Kidney (tissue), 14 donors: Measurements from ENCODE around the gene PADI1. TPM values are rescaled to one million over a fixed set of nuclear protein-coding genes. Genes with fewer than 3 reads are reported as not detected.

Experiments
- DNase-seq, 5 donors: peaks; one replicate each; pipeline ENCODE4 v3.0.0-alpha.2; 2013 to 2020
- FAIRE-seq: peaks from 2 replicates; lab custom pipeline; 2012; peaks lifted over from hg19 to GRCh38; lab: Jason Lieb, UNC
- H3K27ac ChIP-seq, 2 donors: one replicate each; pipeline ENCODE4 v1.7.0; 2013; ENCODE audit warnings: low read depth in 2 of 2, low read length in 2 of 2, inconsistent platforms in 1 of 2
- H3K27me3 ChIP-seq: one replicate; pipeline ENCODE4 v1.7.1; 2013; ENCODE audit warnings: low read length, inconsistent platforms; ENCODE audit not compliant: control insufficient read depth, insufficient read depth
- H3K36me3 ChIP-seq, 3 donors: one replicate each; pipeline versions ENCODE4 v1.7.0 to v1.7.1; 2013; ENCODE audit warnings: low read length in 3 of 3, control low read depth in 1 of 3, inconsistent platforms in 1 of 3; ENCODE audit not compliant: insufficient read depth in 3 of 3, control insufficient read depth in 2 of 3
- H3K4me1 ChIP-seq, 3 donors: one replicate each; pipeline versions ENCODE4 v1.7.0 to v1.7.1; 2013; ENCODE audit warnings: low read length in 3 of 3, inconsistent platforms in 1 of 3, low read depth in 1 of 3; ENCODE audit not compliant: control insufficient read depth in 2 of 3, insufficient read depth in 2 of 3
- H3K4me3 ChIP-seq, 3 donors: one replicate each; pipeline versions ENCODE4 v1.7.0 to v1.8.1; 2013; ENCODE audit warnings: low read length in 3 of 3, control low read depth in 1 of 3, inconsistent platforms in 1 of 3
- H3K9ac ChIP-seq, 3 donors: one replicate each; pipeline versions ENCODE4 v1.7.0 to v1.7.1; 2013; ENCODE audit warnings: low read length in 3 of 3, control low read depth in 1 of 3, inconsistent platforms in 1 of 3
- H3K9me3 ChIP-seq, 3 donors: one replicate each; pipeline versions ENCODE4 v1.7.0 to v1.7.1; 2013; ENCODE audit warnings: low read length in 3 of 3, control low read depth in 1 of 3, inconsistent platforms in 1 of 3; ENCODE audit not compliant: control insufficient read depth in 2 of 3, insufficient read depth in 1 of 3
- intact Hi-C: fragments of 100-400 bp; cut with DNase I; formaldehyde crosslinking; loops from one replicate; pipeline ENCODE4 v1.11.1; 2022
- polyA plus RNA-seq: library from polyadenylated mRNA; stranded (reverse); fragments of 350-450 nt; fragmentation: Illumina TruSeq; extraction: RNeasy Lipid Tissue Mini Kit (QIAGEN cat#74804); gene quantifications from one replicate; pipeline ENCODE4 v1.2.3, GENCODE V29; 2014; ENCODE audit warnings: low read depth, low replicate concordance; ENCODE audit not compliant: insufficient read depth
- total RNA-seq: library from RNA; stranded (reverse); fragmentation: NEBNext Ultra II Directional; extraction: Animal tissue kit (Norgen Biotek cat#: 25700); gene quantifications from one replicate; pipeline ENCODE4 v1.2.1, GENCODE V29; 2021
- TF ChIP-seq, protein P1 (sequence below): IDR thresholded peaks from 3 replicates; pipeline ENCODE4 v1.5.1; 2012; ENCODE audit warnings: mild to moderate bottlenecking, moderate library complexity, borderline replicate concordance; ENCODE audit not compliant: insufficient read depth; ENCODE audit errors: extremely low read depth
- donor health status: control.
- donor health status: control.
- donor health status: control.
- donor health status: control.
- donor health status: control.
- donor health status: DM: yes; HTN: yes; CAD: no.
- donor health status: Normal renal cell carcinoma (clear cell type).

Gene PADI1
- total and polyA plus RNA-seq, 2 donors from 2014 or later = 1.3 TPM; not detected in 1

DNA sequence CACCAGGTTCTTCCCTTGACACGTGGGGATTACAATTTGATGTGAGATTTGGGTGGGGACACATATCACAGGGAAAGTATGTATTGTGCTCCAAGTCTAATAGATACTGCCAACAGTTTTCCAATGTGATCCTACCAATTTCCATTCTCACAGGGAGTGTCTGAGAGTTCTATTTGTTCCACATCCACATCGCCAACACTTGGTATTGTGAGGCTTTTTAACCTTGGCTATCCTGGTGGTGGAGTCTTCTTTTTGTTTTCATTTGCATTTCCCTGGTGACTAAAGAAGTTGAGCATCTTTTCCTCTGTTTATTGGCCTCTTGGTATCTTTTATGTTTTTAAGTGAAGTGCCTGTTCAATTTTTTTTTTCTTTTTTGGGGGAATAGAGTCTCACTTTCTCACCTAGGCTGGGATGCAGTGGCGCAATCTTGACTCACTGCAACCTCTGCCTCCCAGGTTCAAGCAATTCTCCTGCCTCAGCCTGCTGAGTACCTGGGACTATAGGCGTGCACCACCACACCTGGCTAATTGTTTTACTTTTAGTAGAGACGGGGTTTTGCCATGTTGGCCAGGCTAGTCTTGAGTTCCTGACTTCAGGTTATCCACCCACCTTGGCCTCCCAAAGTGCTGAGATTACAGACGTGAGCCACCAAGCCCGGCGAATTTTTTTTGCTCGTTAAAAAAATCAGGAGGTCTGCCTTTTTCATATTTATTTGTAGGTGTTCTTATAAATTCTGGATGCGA, 15.9 kb upstream of the PADI1 start:
- Histone ChIP-seq H3K27me3 (no peaks in the 10 kb centered on the region), H3K27ac (no peak overlapping the region), H3K4me1 (no peaks in the 10 kb centered on the region), H3K36me3 (no peaks in the 10 kb centered on the region), H3K9ac (no peak overlapping the region), H3K4me3 (no peak overlapping the region), H3K9me3 (peaks cover 0 to 6% (median 0%) of the 10 kb centered on the region in 3 donors)
- intact Hi-C loops = no loop called here
- TF ChIP-seq, protein P1, sequence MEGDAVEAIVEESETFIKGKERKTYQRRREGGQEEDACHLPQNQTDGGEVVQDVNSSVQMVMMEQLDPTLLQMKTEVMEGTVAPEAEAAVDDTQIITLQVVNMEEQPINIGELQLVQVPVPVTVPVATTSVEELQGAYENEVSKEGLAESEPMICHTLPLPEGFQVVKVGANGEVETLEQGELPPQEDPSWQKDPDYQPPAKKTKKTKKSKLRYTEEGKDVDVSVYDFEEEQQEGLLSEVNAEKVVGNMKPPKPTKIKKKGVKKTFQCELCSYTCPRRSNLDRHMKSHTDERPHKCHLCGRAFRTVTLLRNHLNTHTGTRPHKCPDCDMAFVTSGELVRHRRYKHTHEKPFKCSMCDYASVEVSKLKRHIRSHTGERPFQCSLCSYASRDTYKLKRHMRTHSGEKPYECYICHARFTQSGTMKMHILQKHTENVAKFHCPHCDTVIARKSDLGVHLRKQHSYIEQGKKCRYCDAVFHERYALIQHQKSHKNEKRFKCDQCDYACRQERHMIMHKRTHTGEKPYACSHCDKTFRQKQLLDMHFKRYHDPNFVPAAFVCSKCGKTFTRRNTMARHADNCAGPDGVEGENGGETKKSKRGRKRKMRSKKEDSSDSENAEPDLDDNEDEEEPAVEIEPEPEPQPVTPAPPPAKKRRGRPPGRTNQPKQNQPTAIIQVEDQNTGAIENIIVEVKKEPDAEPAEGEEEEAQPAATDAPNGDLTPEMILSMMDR = no peak
- FAIRE-seq (no peak), DNase-seq (no peak)

GRCh38 chr1:17189632-17189990, 15.3 kb upstream of the PADI1 start:
- TF ChIP-seq, protein P1 = no peak
- H3K4me1 ChIP-seq = no peaks in the 10 kb centered on the region
- no peak overlapping the region for H3K9ac ChIP-seq
- intact Hi-C loops = no loop called here
- no peaks in the 10 kb centered on the region for H3K27me3 ChIP-seq
- FAIRE-seq (no peak), DNase-seq (no peak)
- H3K4me3 ChIP-seq = no peak overlapping the region
- no peak overlapping the region for H3K27ac ChIP-seq
- H3K36me3 ChIP-seq = no peaks in the 10 kb centered on the region
- H3K9me3 ChIP-seq = peaks cover 0 to 6% (median 0%) of the 10 kb centered on the region in 3 donors

- H3K27ac ChIP-seq = no peak overlapping the region
- no peak overlapping the region for H3K9ac ChIP-seq
- TF ChIP-seq, protein P1 = no peak
- H3K4me1 ChIP-seq = no peaks in the 10 kb centered on the region
- no peaks in the 10 kb centered on the region for H3K36me3 ChIP-seq
- H3K4me3 ChIP-seq = no peak overlapping the region
- DNase-seq (peak in 1 of 5 donors; percentile 26), FAIRE-seq (no peak)
- no peaks in the 10 kb centered on the region for H3K27me3 ChIP-seq
- H3K9me3 ChIP-seq = peaks cover 0 to 6% (median 0%) of the 10 kb centered on the region in 3 donors
- intact Hi-C loops = no loop called here
Measured at GRCh38 chr1:17190010-17190995, 14.6 kb upstream of the PADI1 start.
